SHP77 treated with DMSO at 0.1 percent for 48 hours (cell line): ENCODE measurements around the gene YES1.

ENCODE experiments used
- DNase-seq: peaks from one replicate; lab custom pipeline; 2025; lab: John Stamatoyannopoulos, UW

Gene YES1

DNA sequence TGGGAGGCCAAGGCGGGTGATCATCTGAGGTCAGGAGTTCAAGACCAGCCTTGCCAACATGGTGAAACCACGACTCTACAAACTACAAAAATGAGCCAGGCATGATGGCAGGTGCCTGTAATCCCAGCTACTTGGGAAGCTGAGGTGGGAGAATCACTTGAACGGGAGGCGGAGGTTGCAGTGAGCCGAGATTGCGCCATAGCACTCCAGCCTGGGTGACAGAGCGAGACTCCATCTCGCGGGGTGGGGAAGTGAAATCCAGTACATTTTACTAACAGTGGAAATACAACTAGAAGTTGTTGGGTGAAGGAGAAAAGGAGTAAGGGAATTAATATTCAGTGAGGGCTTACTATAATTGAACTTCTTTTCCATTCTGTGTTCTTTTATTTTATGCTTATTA is 86.4 kb downstream of the YES1 start:
- DNase-seq: no peak

DNA sequence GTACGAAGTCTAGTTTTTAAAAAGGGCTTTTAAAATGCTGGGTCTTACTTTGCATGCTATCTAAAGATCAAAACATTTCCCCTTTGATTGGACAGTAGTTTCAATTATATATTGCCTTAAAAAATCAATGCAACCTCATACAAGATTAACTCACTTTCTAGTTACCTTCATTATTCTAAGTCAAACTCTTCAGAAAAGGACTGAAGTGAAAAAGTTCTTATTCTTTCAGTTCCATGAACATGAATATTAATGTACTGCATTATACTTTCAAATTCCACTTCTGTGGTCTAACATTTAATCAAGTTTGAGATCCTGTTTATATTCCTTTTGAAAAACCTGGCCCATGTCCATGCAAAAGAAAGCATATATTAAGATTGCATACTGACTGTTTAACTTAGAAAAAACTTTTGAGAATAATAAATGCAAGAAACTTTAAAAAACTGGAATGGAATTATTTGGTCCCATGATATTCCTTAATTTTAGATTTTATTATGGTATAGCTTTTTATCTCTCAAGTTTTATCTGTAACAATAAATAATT is 88.4 kb downstream of the YES1 start:
- DNase-seq: no peak

- no peak for DNase-seq
Measured at GRCh38 chr18:717003-717402, 95.0 kb downstream of the YES1 start.

DNA sequence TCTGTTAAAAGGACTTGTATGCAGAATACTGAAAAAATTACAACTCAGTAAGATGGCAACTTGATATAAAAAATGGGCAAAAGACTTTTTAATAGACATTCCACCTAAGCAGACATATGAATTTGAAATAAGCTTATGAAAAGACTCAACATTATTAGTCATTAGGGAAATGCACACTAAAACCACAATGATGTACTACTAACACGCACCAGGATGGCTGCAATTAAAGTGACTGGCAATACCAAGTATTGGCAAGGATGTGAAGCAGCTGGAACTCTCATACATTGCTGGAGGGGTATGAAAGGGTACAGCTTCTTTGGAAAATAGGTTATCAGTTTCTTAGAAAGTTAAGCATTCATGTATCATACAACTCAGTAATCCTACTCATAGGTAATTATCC is 96.4 kb downstream of the YES1 start:
- DNase-seq: no peak

DNA sequence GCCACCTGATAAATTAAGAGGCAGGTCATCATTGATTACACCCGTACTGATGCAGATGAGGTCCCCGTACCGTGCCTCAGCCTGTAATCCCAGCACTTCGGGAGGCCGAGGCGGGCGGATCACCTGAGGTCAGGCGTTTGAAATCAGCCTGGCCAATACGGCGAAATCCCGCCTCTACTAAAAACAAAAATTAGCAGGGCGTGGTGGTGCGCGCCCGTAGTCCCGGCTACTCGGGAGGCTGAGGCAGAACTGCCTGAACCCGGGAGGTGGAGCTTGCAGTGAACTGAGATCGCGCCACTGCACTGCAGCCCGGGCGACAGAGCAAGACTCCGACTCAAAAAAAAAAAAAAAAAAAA is 98.9 kb downstream of the YES1 start:
- DNase-seq: no peak

DNA sequence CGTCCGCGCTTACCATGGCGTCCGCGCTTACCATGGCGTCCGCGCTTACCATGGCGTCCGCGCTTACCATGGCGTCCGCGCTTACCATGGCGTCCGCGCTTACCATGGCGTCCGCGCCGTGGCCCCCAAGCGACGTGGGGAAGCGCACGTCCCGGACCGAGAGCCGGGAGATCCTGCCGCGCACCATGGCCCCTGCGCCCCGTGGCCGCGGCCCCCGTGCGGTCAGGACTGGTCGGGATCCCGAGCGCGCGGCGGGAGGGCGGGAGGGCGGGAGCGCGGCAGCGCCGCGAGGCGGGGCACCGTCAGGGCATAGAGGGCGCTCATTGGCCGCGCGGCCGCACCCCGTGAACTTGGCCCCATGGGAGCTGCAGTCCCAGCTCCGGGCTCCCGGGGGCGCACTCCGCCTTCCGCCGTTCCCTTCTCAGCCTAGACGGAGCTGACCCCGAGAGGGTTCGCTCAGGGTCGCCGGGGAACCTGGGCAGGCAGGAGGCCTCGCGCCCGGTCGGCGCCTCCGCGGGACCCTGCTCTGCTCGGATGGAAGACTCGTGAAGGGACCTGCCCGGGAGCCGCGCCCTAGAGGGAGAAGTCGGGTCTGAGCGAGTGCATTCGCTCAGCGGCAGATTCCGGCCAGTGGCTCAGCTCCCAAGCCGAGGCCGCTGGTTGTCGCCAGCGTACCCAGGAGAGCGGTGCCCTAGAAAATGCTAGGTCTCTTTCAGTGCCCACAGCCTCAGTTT is 99.5 kb downstream of the YES1 start, which contains the start of gene ENOSF1:
Gene ENOSF1, minus strand, starts transcription at position 230 of the 734 bp plus-strand sequence. Its CDS starts 43 bp downstream, at position 187.
- DNase-seq: peak; percentile 47

- peak; percentile 34 for DNase-seq
Measured at GRCh38 chr18:711657-712400, 100.2 kb downstream of the YES1 start.

- no peak for DNase-seq
Measured at GRCh38 chr18:711310-711656, 100.8 kb downstream of the YES1 start.

DNA sequence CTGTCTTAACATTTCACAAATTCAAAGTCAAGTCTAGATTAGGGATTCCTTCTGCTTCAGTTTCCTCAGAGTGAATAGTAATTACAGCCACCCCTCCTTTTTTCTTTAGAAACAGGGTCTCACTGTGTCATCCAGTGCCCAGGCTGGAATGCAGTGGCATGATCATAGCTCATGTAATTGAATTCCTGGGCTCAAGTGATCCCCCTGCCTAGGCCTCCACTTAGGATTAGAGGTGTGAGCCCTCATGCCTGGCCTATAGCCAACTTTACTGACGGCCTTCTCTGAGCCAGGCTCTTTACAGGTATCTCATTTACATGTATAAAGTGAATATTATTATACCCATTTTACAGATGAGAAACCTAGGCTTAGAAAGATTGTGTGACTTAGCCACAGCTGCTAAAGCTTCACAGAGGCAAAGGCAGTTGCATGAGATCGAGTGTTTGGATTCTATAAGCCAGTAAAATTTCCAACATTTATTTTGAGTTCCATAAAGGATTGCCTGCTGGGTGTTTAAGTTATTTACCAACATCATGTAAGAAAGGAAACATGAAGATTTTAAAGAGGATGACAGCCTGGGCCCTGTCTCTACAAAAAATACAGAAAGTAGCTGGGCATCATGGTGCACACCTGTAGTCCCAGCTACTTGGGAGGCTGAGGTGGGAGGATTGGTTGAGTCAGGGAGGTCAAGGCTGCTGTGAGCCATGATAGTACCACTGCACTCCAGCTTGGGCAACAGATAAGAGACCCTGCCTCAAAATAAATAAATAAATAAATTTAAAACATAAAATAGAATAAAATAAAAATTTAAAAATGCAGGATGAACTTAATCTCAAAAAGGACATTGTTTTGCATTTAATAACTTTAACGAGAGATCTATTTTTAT is 101.4 kb downstream of the YES1 start:
- DNase-seq: no peak

- DNase-seq: no peak
Measured at GRCh38 chr18:709771-710170, 102.3 kb downstream of the YES1 start.

GRCh38 chr18:708096-708495 is 103.9 kb downstream of the YES1 start:
- DNase-seq: no peak

- no peak for DNase-seq
Measured at GRCh38 chr18:706405-706804, 105.6 kb downstream of the YES1 start.

DNA sequence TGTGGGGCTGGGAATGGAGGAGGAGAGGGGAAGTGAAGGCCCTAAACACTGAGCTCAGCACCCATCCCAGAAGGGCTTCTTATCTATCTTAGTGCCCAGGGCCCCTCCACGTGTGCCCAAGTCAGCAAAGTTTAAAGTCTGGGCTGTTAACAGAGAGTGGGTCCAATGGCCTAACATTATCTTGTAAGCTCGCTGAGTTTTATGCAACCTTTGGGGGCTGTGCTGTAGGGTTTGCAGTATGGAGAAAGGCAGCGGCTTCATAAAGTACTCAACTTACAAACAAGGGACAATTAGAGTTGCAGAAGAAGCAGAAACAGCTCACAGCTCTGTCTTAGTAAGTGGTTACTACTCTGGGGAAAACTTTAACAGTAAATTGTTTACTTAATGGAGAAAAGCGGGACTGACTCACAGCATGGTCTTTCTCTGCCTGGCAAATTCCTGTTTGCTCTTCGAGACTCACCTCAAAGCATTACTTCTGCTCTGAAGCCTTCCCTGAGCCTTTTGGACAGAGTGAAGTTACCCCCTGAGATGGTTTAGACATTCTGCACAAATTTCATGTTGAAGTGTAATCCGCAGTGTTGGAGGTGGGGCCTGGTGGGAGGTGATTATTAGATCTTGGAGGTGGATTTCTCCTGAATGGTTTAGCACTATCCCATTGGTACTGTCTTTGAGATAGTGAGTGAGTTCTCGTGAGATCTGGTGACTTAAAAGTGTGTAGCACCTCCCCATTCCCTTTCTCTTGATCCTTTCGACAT is 108.7 kb downstream of the YES1 start:
- DNase-seq: no peak

DNA sequence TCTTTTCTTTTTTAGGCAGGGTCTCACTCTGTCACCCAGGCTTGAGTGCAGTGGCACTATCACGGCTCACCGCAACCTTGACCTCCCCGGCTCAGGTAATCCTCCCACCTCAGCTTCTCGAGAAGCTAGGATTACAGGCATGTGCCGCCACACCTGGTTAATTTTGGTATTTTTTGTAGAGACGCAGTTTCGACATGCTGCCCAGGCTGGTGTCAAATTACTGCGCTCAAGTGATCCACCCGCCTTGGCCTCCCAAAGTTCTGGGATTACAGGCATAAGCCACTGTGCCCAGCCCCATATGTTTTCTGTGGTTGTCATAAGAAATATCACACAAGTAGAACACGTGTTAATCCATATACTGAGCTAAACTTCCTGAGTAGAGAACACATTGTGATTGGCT is 114.2 kb downstream of the YES1 start:
- no peak for DNase-seq

DNA sequence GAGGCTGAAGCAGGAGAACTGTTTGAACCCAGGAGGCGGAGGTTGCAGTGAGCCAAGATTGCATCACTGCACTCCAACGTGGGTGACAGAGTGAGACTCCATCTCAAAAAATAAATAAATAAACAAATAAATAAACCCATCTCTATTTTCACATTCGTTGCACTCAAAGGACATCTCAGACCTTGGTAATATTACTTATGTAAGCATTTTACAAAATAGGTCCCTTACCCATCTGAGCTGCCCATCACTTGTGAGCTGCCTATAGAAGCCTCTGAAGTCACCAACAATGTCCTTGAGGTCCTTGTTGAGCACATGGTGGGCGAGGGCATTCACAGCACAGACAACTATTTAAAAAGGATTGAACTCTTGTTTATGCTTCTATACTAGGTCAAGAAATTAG is 115.0 kb downstream of the YES1 start:
- no peak for DNase-seq

- DNase-seq: no peak
Measured at GRCh38 chr18:693466-694187, 118.4 kb downstream of the YES1 start.

DNA sequence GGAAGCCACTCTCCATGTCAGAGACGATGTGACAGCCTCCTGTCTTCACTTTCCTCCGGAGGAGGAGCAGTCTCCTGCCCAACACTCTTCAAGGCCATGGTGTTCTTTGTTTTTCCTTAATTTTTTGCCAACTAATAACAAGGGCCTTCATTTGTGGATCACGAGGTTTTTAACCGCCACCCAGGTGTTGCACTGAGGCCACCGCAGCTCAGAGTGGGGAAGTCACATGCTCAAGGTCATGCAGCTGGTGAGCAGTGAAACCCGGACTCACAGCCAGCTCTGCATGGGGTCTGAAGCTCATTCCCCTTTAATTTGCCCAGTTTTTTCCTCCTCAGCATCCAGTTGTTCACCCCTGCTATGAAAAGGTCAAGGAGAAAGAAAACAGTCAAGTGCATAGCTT is 119.2 kb downstream of the YES1 start:
- DNase-seq: no peak

GRCh38 chr18:688323-688722 is 123.7 kb downstream of the YES1 start:
- no peak for DNase-seq

DNA sequence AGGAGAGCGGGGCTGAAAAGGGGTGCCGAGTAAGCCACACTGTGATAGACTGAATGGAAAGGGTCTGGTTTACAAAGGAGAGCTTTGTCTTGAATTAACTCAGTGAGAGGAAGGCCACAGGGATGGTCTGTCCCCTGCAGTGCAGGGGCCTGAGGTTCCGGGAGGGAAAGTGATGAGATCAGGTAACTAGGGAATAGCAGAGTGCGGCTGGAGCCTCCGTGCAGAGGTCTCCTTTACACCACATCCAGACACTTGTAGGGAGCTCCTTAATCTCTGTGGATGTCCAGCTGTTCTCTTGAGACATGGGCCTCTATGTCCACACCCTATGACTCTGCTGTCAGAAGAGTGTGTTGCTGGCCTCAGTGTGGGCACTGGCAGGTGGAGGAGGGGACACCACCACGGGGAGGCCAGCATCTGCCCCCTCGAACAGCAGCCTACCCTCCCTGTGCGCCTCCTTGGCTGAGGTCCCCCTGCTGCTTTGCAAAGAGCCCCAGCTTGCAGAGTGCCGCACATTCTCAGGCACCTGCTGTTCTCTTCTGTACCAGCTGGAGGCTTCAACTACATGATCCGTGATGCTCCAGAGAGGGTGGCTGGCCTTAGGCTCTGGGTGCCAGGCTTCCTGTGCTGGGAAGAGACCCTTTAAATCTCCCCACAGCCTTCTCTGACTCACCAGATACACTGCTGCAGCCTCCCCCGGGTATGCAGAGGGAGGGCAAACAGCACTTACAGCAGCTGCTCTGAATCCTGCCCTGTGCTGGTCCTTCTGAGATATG is 125.5 kb downstream of the YES1 start:
- DNase-seq: no peak

DNA sequence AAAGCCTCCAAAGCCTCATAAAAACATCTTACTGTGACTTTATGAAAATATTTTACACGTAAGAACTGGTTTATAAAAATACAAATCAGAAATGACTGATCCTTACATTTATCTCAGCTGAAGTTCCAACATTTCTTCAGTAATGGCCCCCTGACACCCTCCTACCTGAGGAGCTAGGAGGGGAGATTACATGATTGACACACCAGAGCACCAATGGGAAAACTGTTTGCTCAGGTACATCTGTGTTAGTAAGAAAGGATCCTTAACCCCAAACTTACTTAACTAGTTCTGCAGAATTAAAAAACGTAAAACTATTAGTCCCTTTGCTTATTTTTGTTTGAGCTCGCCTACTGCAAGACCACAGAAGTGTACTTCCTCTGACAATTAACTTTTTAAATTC is 126.6 kb downstream of the YES1 start:
- no peak for DNase-seq
